GM18868 (cell line): ENCODE results near the gene CARD10.
"Not testable (repeated sequence)": the region's sequence is repeated elsewhere in the genome, so short reads cannot be mapped to it uniquely, and the experiment has no call there.

Experiments
- ATAC-seq: cut with Tn5 transposase; IDR thresholded peaks from one replicate; pipeline ENCODE4 v1.9.1; 2021; ENCODE audit warnings: mild to moderate bottlenecking, moderate library complexity; ENCODE audit not compliant: unreplicated experiment

The CARD10 gene

GRCh38 chr22:37470087-37470445 lies 49.1 kb downstream of the CARD10 start:
- ATAC-seq: no peak

GRCh38 chr22:37469416-37470086 lies 49.7 kb downstream of the CARD10 start:
- no peak for ATAC-seq

GRCh38 chr22:37468201-37468695 lies 51.0 kb downstream of the CARD10 start:
- not testable (repeated sequence) for ATAC-seq

- ATAC-seq: no peak
Observed at GRCh38 chr22:37467391-37467955, 51.7 kb downstream of the CARD10 start.

- ATAC-seq: no peak
Observed at GRCh38 chr22:37464181-37464580, 55.0 kb downstream of the CARD10 start.

- ATAC-seq: no peak
Observed at GRCh38 chr22:37462983-37463382, 56.2 kb downstream of the CARD10 start.

- ATAC-seq: no peak
Observed at GRCh38 chr22:37462436-37462835, 56.8 kb downstream of the CARD10 start.

GRCh38 chr22:37461961-37462360 lies 57.3 kb downstream of the CARD10 start:
- ATAC-seq: no peak

GRCh38 chr22:37460684-37461083 lies 58.5 kb downstream of the CARD10 start:
- ATAC-seq: no peak

GRCh38 chr22:37459206-37459605 lies 60.0 kb downstream of the CARD10 start:
- ATAC-seq: no peak

GRCh38 chr22:37457093-37457893 lies 61.9 kb downstream of the CARD10 start:
- no peak for ATAC-seq

- ATAC-seq: no peak
Observed at GRCh38 chr22:37456346-37456745, 62.9 kb downstream of the CARD10 start.

GRCh38 chr22:37455896-37456295 lies 63.3 kb downstream of the CARD10 start:
- no peak for ATAC-seq

- no peak for ATAC-seq
Observed at GRCh38 chr22:37454857-37455686, 64.1 kb downstream of the CARD10 start.

GRCh38 chr22:37453696-37454095 lies 65.5 kb downstream of the CARD10 start:
- no peak for ATAC-seq

GRCh38 chr22:37451218-37451617 lies 68.0 kb downstream of the CARD10 start:
- no peak for ATAC-seq

GRCh38 chr22:37449331-37450001 lies 69.7 kb downstream of the CARD10 start:
- ATAC-seq: no peak

GRCh38 chr22:37448516-37449127 lies 70.6 kb downstream of the CARD10 start:
- no peak for ATAC-seq

- no peak for ATAC-seq
Observed at GRCh38 chr22:37445501-37445900, 73.7 kb downstream of the CARD10 start.

- no peak for ATAC-seq
Observed at GRCh38 chr22:37443977-37444376, 75.2 kb downstream of the CARD10 start.
